ENCODE data around the gene FADS2. TPM values are rescaled to one million over a fixed set of nuclear protein-coding genes. Genes with fewer than 3 reads are reported as not detected.

The FADS2 gene
- polyA plus RNA-seq, 1 donor (not counting 4 experiments of a cell fraction or from before 2014, with no cell fraction given) = 196 TPM

GRCh38 chr11:61875698-61876097 lies 47.6 kb downstream of the FADS2 start:
- Histone ChIP-seq H3K79me2 (ENCODE audit: control insufficient read depth, insufficient read depth, low read length) (no peaks in the 10 kb centered on the region), H3K4me3 (ENCODE audit: control insufficient read depth in 2 of 3, extremely low read depth in 1 of 3, insufficient read depth in 2 of 3, low read depth in 1 of 3, low read length in 3 of 3) (no peak overlapping the region), H3K36me3 (ENCODE audit: control insufficient read depth in 2 of 2, extremely low read depth in 1 of 2, insufficient read depth in 2 of 2, low read length in 2 of 2) (peaks cover 0 to 8% of the 10 kb centered on the region in 2 experiments), H3K9me3 (ENCODE audit: control insufficient read depth, low read depth, low read length) (no peaks in the 10 kb centered on the region), H3K27ac (ENCODE audit: control insufficient read depth, insufficient read depth, low read length) (no peak overlapping the region), H4K20me1 (ENCODE audit: control insufficient read depth, extremely low read depth, insufficient read depth, low read length) (peaks cover 2% of the 10 kb centered on the region), H3K27me3 (ENCODE audit: control insufficient read depth, extremely low read depth, insufficient read depth, low read length) (peaks cover 11% of the 10 kb centered on the region), H3K4me1 (ENCODE audit: control insufficient read depth, extremely low read depth, insufficient read depth, low read length) (no peaks in the 10 kb centered on the region), H2AFZ (ENCODE audit: control insufficient read depth, low read length) (no peak overlapping the region), H3K9me1 (ENCODE audit: control insufficient read depth, extremely low read depth, insufficient read depth, low read length) (no peaks in the 10 kb centered on the region), H3K9ac (ENCODE audit: control insufficient read depth, extremely low read depth, insufficient read depth, low read length) (no peak overlapping the region), H3K4me2 (ENCODE audit: control insufficient read depth, extremely low read depth, insufficient read depth, low read depth, low read length) (no peak overlapping the region)
- FAIRE-seq = no peak
- dilution Hi-C loops (cut with MboI; ENCODE audit: extremely low pct_ligation_motif_present, low sequenced_read_pairs) = no loop called here
- no peak for TF ChIP-seq EZH2 (IDR thresholded peaks at IDR 0.05; ENCODE audit: low read length)
- TF ChIP-seq, protein P1, sequence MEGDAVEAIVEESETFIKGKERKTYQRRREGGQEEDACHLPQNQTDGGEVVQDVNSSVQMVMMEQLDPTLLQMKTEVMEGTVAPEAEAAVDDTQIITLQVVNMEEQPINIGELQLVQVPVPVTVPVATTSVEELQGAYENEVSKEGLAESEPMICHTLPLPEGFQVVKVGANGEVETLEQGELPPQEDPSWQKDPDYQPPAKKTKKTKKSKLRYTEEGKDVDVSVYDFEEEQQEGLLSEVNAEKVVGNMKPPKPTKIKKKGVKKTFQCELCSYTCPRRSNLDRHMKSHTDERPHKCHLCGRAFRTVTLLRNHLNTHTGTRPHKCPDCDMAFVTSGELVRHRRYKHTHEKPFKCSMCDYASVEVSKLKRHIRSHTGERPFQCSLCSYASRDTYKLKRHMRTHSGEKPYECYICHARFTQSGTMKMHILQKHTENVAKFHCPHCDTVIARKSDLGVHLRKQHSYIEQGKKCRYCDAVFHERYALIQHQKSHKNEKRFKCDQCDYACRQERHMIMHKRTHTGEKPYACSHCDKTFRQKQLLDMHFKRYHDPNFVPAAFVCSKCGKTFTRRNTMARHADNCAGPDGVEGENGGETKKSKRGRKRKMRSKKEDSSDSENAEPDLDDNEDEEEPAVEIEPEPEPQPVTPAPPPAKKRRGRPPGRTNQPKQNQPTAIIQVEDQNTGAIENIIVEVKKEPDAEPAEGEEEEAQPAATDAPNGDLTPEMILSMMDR (optimal IDR thresholded peaks at IDR 0.05 in 1 of 3, IDR thresholded peaks at IDR 0.05 in 1 of 3, conservative IDR thresholded peaks at IDR 0.05 in 1 of 3; ENCODE audit: extremely low read depth in 1 of 3, insufficient read depth in 2 of 3, low read length in 3 of 3) = no peak
- no peak for DNase-seq (ENCODE audit: low read depth, low spot score)

- Histone ChIP-seq H3K9ac (ENCODE audit: control insufficient read depth, extremely low read depth, insufficient read depth, low read length) (no peak overlapping the region), H4K20me1 (ENCODE audit: control insufficient read depth, extremely low read depth, insufficient read depth, low read length) (no peaks in the 10 kb centered on the region), H3K27me3 (ENCODE audit: control insufficient read depth, extremely low read depth, insufficient read depth, low read length) (peaks cover 6% of the 10 kb centered on the region), H3K27ac (ENCODE audit: control insufficient read depth, insufficient read depth, low read length) (no peak overlapping the region), H3K9me1 (ENCODE audit: control insufficient read depth, extremely low read depth, insufficient read depth, low read length) (no peaks in the 10 kb centered on the region), H3K36me3 (ENCODE audit: control insufficient read depth in 2 of 2, extremely low read depth in 1 of 2, insufficient read depth in 2 of 2, low read length in 2 of 2) (peaks cover 0 to 10% of the 10 kb centered on the region in 2 experiments), H2AFZ (ENCODE audit: control insufficient read depth, low read length) (no peak overlapping the region), H3K4me2 (ENCODE audit: control insufficient read depth, extremely low read depth, insufficient read depth, low read depth, low read length) (no peak overlapping the region), H3K79me2 (ENCODE audit: control insufficient read depth, insufficient read depth, low read length) (no peaks in the 10 kb centered on the region), H3K9me3 (ENCODE audit: control insufficient read depth, low read depth, low read length) (no peaks in the 10 kb centered on the region), H3K4me1 (ENCODE audit: control insufficient read depth, extremely low read depth, insufficient read depth, low read length) (no peaks in the 10 kb centered on the region), H3K4me3 (ENCODE audit: control insufficient read depth in 2 of 3, extremely low read depth in 1 of 3, insufficient read depth in 2 of 3, low read depth in 1 of 3, low read length in 3 of 3) (no peak overlapping the region)
- DNase-seq (ENCODE audit: low read depth, low spot score) (no peak), FAIRE-seq (no peak)
- TF ChIP-seq EZH2 (IDR thresholded peaks at IDR 0.05; ENCODE audit: low read length) = no peak
- TF ChIP-seq, protein P1 (optimal IDR thresholded peaks at IDR 0.05 in 1 of 3, IDR thresholded peaks at IDR 0.05 in 1 of 3, conservative IDR thresholded peaks at IDR 0.05 in 1 of 3; ENCODE audit: extremely low read depth in 1 of 3, insufficient read depth in 2 of 3, low read length in 3 of 3) = no peak
- dilution Hi-C loops (cut with MboI; ENCODE audit: extremely low pct_ligation_motif_present, low sequenced_read_pairs) = no loop called here
Measured at GRCh38 chr11:61879152-61879551, 51.1 kb downstream of the FADS2 start.
